Mucosa of descending colon (tissue), 3 donors: ENCODE data around the gene NDUFA7. TPM values are rescaled to one million over a fixed set of nuclear protein-coding genes. Genes with fewer than 3 reads are reported as not detected.
"Not testable (repeated sequence)": the region's sequence is repeated elsewhere in the genome, so short reads cannot be mapped to it uniquely, and the experiment has no call there.

Source experiments
- ATAC-seq: fragments of 200-7000 bp; cut with Tn5 transposase; one replicate; pipeline ENCODE4 v1.9.1; 2020; ENCODE audit warnings: mild to moderate bottlenecking, moderate library complexity
- DNase-seq, 3 donors: peaks; one replicate each; pipeline ENCODE4 v3.0.0-alpha.2; 2020
- H3K36me3 ChIP-seq: fragments of 200-600 bp; one replicate; pipeline ENCODE4 v1.8.0; 2021; ENCODE audit warnings: low read depth, mild to moderate bottlenecking
- H3K4me1 ChIP-seq: fragments of 200-600 bp; one replicate; pipeline ENCODE4 v1.8.0; 2021; ENCODE audit warnings: low read depth, mild to moderate bottlenecking
- H3K4me3 ChIP-seq: fragments of 200-600 bp; one replicate; pipeline ENCODE4 v1.8.0; 2021; ENCODE audit warnings: mild to moderate bottlenecking
- H3K9me3 ChIP-seq: fragments of 200-600 bp; one replicate; pipeline ENCODE4 v1.8.0; 2021; ENCODE audit warnings: mild to moderate bottlenecking
- intact Hi-C, 2 donors: fragments of 100-400 bp; cut with DNase I in 1 of 2; cut with micrococcal nuclease in 1 of 2; formaldehyde crosslinking; loops; one replicate each; pipeline versions ENCODE4 v1.11.0 to v1.11.1; 2022; cut with DNase I, micrococcal nuclease
- total RNA-seq, 3 donors: library from RNA; stranded (reverse); fragmentation: NEBNext Ultra II Directional in 2 of 3; extraction: Animal tissue kit (Norgen Biotek cat#: 25700) in 2 of 3; gene quantifications; one replicate each; pipeline versions ENCODE4 v1.2.1 to v1.2.4, GENCODE V29; 2021 to 2023
- TF ChIP-seq, protein P1 (sequence below): fragments of 200-600 bp; IDR thresholded peaks from one replicate; pipeline ENCODE4 v1.8.0; 2022; ENCODE audit warnings: antibody characterized with exemption, mild to moderate bottlenecking
- donor health status: DM: no; HTN: no; CAD: no; lungs with moderate emphysema.
- donor health status: DM: no; HTN: no; CAD: no.
- donor health status: DM: no; HTN: yes; CAD: no.

NDUFA7 gene
- total RNA-seq, 3 donors from 2014 or later = 35.3 to 65.9 (median 35.5) TPM

DNA sequence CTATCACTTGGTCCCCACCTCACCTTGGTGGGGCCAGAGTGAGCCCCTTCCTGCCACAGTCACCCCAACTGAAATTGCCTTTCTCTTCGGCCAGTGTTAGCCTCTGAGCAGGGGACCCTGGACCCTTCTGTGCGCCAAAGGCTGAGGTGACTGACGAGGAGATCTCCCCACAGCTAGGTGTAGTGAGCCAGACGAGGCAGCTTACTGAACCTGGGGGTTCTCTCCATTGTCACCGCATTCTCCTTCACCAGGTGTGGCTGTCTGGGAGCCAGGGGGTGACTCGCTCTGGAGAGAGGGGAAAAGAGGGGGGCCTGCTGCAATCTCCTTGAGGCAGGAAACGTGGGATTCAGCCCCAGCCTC lies 1.4 kb upstream of the NDUFA7 start:
- TF ChIP-seq, protein P1, sequence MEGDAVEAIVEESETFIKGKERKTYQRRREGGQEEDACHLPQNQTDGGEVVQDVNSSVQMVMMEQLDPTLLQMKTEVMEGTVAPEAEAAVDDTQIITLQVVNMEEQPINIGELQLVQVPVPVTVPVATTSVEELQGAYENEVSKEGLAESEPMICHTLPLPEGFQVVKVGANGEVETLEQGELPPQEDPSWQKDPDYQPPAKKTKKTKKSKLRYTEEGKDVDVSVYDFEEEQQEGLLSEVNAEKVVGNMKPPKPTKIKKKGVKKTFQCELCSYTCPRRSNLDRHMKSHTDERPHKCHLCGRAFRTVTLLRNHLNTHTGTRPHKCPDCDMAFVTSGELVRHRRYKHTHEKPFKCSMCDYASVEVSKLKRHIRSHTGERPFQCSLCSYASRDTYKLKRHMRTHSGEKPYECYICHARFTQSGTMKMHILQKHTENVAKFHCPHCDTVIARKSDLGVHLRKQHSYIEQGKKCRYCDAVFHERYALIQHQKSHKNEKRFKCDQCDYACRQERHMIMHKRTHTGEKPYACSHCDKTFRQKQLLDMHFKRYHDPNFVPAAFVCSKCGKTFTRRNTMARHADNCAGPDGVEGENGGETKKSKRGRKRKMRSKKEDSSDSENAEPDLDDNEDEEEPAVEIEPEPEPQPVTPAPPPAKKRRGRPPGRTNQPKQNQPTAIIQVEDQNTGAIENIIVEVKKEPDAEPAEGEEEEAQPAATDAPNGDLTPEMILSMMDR = no peak
- ATAC-seq = no peak
- intact Hi-C loops = no loop called here
- Histone ChIP-seq H3K36me3 (no peaks in the 10 kb centered on the region), H3K9me3 (no peaks in the 10 kb centered on the region), H3K4me1 (peaks cover 20% of the 10 kb centered on the region), H3K4me3 (no peak overlapping the region)
- DNase-seq = no peak

DNA sequence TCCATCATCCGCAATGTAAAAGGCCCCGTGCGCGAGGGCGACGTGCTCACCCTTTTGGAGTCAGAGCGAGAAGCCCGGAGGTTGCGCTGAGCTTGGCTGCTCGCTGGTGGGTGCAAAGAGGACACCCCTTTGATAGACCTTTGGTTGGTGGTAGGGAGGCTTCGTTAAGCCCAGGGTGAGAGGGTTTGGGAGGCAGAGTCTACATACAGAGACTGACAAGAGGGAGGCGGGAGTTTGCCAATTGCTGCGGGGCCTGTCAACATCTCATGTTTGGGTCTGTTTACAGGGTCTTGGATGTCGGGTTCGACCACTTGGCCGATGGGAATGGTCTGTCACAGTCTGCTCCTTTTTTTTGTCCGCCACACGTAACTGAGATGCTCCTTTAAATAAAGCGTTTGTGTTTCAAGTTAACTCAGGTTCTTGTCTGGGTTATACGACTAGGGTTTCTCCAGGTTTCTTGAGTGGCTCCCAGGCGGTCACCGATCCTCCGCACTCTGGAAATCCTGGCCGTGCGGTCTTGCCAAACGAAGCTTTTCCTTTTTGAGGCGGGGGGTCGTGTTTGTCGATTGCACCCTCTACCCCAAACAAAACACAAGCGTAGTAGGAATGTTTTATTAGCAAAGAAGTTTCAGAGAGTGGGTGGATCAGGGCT lies 937 bp upstream of the NDUFA7 start:
- intact Hi-C loops = no loop called here
- Histone ChIP-seq H3K36me3 (no peaks in the 10 kb centered on the region), H3K9me3 (no peaks in the 10 kb centered on the region), H3K4me1 (peaks cover 20% of the 10 kb centered on the region), H3K4me3 (peak overlapping the region; percentile 95)
- no peak for ATAC-seq
- TF ChIP-seq, protein P1 = no peak
- DNase-seq = no peak

DNA sequence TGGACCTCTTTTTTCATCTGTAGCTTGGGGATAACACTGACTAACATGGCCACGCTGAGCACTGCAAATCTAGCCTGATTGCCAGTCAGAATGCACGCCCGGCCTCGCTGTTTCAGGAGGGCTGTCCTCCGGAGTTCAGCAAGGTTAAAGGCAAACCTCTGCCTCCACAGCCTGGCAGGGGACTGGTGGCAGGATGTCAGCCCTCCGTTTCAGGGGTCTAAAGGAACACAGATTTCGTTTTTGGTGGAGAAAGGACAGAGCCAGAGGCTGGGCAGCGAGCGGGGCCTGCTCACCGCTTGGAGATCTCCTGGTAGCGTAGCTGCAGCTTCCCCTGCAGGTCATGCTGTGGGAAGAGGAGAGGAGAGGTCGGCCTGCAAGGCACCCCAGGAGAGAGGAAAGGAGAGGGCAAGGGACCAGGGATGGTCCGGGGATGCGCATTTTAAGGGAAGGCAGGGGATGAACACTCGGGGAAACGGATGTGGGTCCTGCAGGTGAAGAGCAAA lies 560 bp downstream of the NDUFA7 start:
- TF ChIP-seq, protein P1 = no peak
- Histone ChIP-seq H3K9me3 (no peaks in the 10 kb centered on the region), H3K4me1 (peaks cover 20% of the 10 kb centered on the region), H3K36me3 (no peaks in the 10 kb centered on the region), H3K4me3 (peak overlapping the region; percentile 95)
- intact Hi-C loops = no loop called here
- peak in 1 of 3 donors; percentile 44 for DNase-seq
- ATAC-seq = peak; percentile 38

DNA sequence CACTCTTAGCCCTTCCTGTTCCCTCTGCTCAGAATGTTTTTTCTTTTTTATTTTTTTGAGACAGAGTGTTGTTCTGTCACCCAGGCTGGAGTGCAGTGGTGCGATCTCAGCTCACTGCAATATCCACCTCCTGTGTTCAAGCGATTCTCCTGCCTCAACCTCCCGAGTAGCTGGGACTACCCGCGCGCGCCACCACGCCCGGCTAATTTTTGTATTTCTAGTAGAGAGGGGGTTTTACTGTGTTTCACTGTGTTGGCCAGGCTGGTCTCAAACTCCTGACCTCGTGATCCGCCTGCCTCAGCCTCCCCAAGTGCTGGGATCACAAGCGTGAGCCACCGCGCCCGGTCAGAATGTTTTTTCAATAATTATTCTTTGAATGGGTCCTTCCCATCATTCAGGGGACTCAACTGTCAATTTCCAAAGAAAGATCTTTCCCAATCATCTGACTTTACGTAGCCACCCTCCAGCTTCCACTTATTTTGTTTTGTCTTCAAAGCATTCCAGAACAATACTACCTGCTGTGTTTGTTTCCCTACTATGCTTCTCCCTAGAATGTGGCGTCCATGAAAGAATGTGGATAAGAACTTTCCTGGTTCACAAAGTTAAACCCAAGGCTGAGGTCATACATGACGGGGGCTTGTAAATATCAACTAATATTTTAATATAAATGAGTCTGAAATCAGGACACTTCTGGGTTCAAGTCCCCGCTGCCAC lies 1.2 kb downstream of the NDUFA7 start:
- H3K4me3 ChIP-seq = no peak overlapping the region
- intact Hi-C loops = no loop called here
- DNase-seq (no peak), ATAC-seq (no peak)
- no peaks in the 10 kb centered on the region for H3K36me3 ChIP-seq
- peaks cover 20% of the 10 kb centered on the region for H3K4me1 ChIP-seq
- H3K9me3 ChIP-seq = no peaks in the 10 kb centered on the region
- TF ChIP-seq, protein P1 = no peak

DNA sequence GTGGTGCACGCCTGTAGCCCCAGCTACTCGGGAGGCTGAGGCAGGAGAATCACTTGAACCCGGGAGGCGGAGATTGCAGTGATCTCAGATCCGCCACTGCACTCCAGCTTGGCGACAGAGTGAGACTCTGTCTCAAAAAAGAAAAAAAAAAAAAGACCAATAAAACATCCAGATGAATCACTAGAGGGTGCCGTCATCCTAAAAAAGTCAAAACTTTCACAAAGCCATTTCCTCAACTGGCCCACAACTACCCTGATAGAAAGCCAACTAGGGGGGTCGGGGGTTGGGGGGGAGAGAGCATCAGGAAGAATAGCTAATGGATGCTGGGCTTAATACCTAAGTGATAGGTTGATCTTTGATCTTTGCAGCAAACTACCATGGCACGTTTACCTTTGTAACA lies 2.3 kb downstream of the NDUFA7 start:
- DNase-seq, H3K36me3 ChIP-seq, H3K9me3 ChIP-seq, intact Hi-C loops, H3K4me3 ChIP-seq, ATAC-seq: not testable (repeated sequence)
- H3K4me1 ChIP-seq = peaks cover 20% of the 10 kb centered on the region
